ENCODE results near the gene MCOLN2. TPM values are rescaled to one million over a fixed set of nuclear protein-coding genes. Genes with fewer than 3 reads are reported as not detected.

The MCOLN2 gene
- total RNA-seq, 2 experiments from 2014 or later = 9.7 TPM

GRCh38 chr1:84969489-84970250 lies 27.2 kb downstream of the MCOLN2 start:
- H3K9me3 ChIP-seq (ENCODE audit: control insufficient read depth in 1 of 2, insufficient read depth in 1 of 2, low read length in 2 of 2) = no peaks in the 10 kb centered on the region
- no peak overlapping the region for H3K27ac ChIP-seq (ENCODE audit: low read depth in 1 of 2, low read length in 2 of 2)
- peaks cover 9% of the 10 kb centered on the region for H3K4me1 ChIP-seq (ENCODE audit: insufficient read depth, low read length)
- ATAC-seq (ENCODE audit: poor library complexity) (no peak), DNase-seq (no peak)
- Mint-ChIP-seq H3K9me3 (no peaks in the 10 kb centered on the region), H3K36me3 (ENCODE audit: low read depth) (no peaks in the 10 kb centered on the region), H3K4me3 (no peak overlapping the region), H3K4me1 (ENCODE audit: low read depth) (peaks cover 8% of the 10 kb centered on the region), H3K27me3 (no peaks in the 10 kb centered on the region), H3K27ac (no peak overlapping the region)
- H3K4me3 ChIP-seq (ENCODE audit: low read length) = no peak overlapping the region
- intact Hi-C loops (cut with DNase I, micrococcal nuclease) = no loop called here
- no peak for TF ChIP-seq CTCF (IDR thresholded peaks at IDR 0.05)
- H3K27me3 ChIP-seq (ENCODE audit: control insufficient read depth in 1 of 2, insufficient read depth in 2 of 2, low read length in 2 of 2) = no peaks in the 10 kb centered on the region
- ChIA-PET POLR2A (no interaction called here), CTCF (no interaction called here)
- H3K36me3 ChIP-seq (ENCODE audit: insufficient read depth, low read length) = no peaks in the 10 kb centered on the region

- Mint-ChIP-seq H3K27me3 (no peaks in the 10 kb centered on the region), H3K4me3 (no peak overlapping the region), H3K36me3 (ENCODE audit: low read depth) (no peaks in the 10 kb centered on the region), H3K4me1 (ENCODE audit: low read depth) (peaks cover 8% of the 10 kb centered on the region), H3K27ac (no peak overlapping the region), H3K9me3 (no peaks in the 10 kb centered on the region)
- H3K9me3 ChIP-seq (ENCODE audit: control insufficient read depth in 1 of 2, insufficient read depth in 1 of 2, low read length in 2 of 2) = no peaks in the 10 kb centered on the region
- no peak overlapping the region for H3K27ac ChIP-seq (ENCODE audit: low read depth in 1 of 2, low read length in 2 of 2)
- DNase-seq (no peak), ATAC-seq (ENCODE audit: poor library complexity) (no peak)
- ChIA-PET CTCF (no interaction called here), POLR2A (no interaction called here)
- no peaks in the 10 kb centered on the region for H3K36me3 ChIP-seq (ENCODE audit: insufficient read depth, low read length)
- H3K4me1 ChIP-seq (ENCODE audit: insufficient read depth, low read length) = peaks cover 5% of the 10 kb centered on the region
- intact Hi-C loops (cut with DNase I, micrococcal nuclease) = no loop called here
- no peak overlapping the region for H3K4me3 ChIP-seq (ENCODE audit: low read length)
- no peak for TF ChIP-seq CTCF (IDR thresholded peaks at IDR 0.05)
- no peaks in the 10 kb centered on the region for H3K27me3 ChIP-seq (ENCODE audit: control insufficient read depth in 1 of 2, insufficient read depth in 2 of 2, low read length in 2 of 2)
These were observed 28.0 kb downstream of the MCOLN2 start for GRCh38 chr1:84968865-84969264.

- Histone ChIP-seq H3K9me3 (ENCODE audit: control insufficient read depth in 1 of 2, insufficient read depth in 1 of 2, low read length in 2 of 2) (no peaks in the 10 kb centered on the region), H3K4me1 (ENCODE audit: insufficient read depth, low read length) (peaks cover 4% of the 10 kb centered on the region), H3K4me3 (ENCODE audit: low read length) (no peak overlapping the region), H3K27me3 (ENCODE audit: control insufficient read depth in 1 of 2, insufficient read depth in 2 of 2, low read length in 2 of 2) (no peaks in the 10 kb centered on the region), H3K36me3 (ENCODE audit: insufficient read depth, low read length) (no peaks in the 10 kb centered on the region), H3K27ac (ENCODE audit: low read depth in 1 of 2, low read length in 2 of 2) (no peak overlapping the region)
- Mint-ChIP-seq H3K9me3 (no peaks in the 10 kb centered on the region), H3K4me3 (no peak overlapping the region), H3K36me3 (ENCODE audit: low read depth) (no peaks in the 10 kb centered on the region), H3K27ac (no peak overlapping the region), H3K27me3 (no peaks in the 10 kb centered on the region), H3K4me1 (ENCODE audit: low read depth) (peaks cover 8% of the 10 kb centered on the region)
- intact Hi-C loops (cut with DNase I, micrococcal nuclease) = no loop called here
- POLR2A ChIA-PET = no interaction called here
- CTCF ChIA-PET = no interaction called here
- ATAC-seq (ENCODE audit: poor library complexity) (no peak), DNase-seq (no peak)
- TF ChIP-seq CTCF (IDR thresholded peaks at IDR 0.05) = no peak
These were observed 28.8 kb downstream of the MCOLN2 start for GRCh38 chr1:84968101-84968500.

All from CD4-positive, alpha-beta T cell (primary cell).